Ishikawa (cell line): ENCODE measurements around the gene TPCN2.

Source experiments
- CEBPB ChIP-seq: IDR thresholded peaks from 2 replicates; pipeline ENCODE4 v1.6.1; 2012
- CREB1 ChIP-seq: IDR thresholded peaks from 2 replicates; pipeline ENCODE4 v1.6.1; 2012; ENCODE audit warnings: low read depth
- EGR1 ChIP-seq: IDR thresholded peaks from 2 replicates; pipeline ENCODE4 v1.6.1; 2012
- EP300 ChIP-seq: IDR thresholded peaks from 2 replicates; pipeline ENCODE4 v1.6.1; 2012; ENCODE audit warnings: borderline replicate concordance
- FOXM1 ChIP-seq: IDR thresholded peaks from 2 replicates; pipeline ENCODE4 v1.6.1; 2012; ENCODE audit warnings: low read depth, borderline replicate concordance
- NFIC ChIP-seq: IDR thresholded peaks from 2 replicates; pipeline ENCODE4 v1.6.1; 2012
- RAD21 ChIP-seq: IDR thresholded peaks from 2 replicates; pipeline ENCODE4 v1.6.1; 2012; ENCODE audit warnings: low read depth
- TAF1 ChIP-seq: IDR thresholded peaks from 2 replicates; pipeline ENCODE4 v1.6.1; 2012; ENCODE audit warnings: low read depth, mild to moderate bottlenecking
- TCF12 ChIP-seq: IDR thresholded peaks from 2 replicates; pipeline ENCODE4 v1.6.1; 2012; ENCODE audit warnings: low read depth
- TEAD4 ChIP-seq: IDR thresholded peaks from 2 replicates; pipeline ENCODE4 v1.6.1; 2012
- YY1 ChIP-seq: IDR thresholded peaks from 2 replicates; pipeline ENCODE4 v1.6.1; 2012; ENCODE audit warnings: low read depth
- ZBTB7A ChIP-seq: IDR thresholded peaks from 2 replicates; pipeline ENCODE4 v1.6.1; 2012; ENCODE audit warnings: low read depth
- TF ChIP-seq, protein P1 (sequence below): IDR thresholded peaks from 2 replicates; pipeline ENCODE4 v1.6.1; 2012; ENCODE audit warnings: low read depth, mild to moderate bottlenecking
- TF ChIP-seq, protein P2 (sequence below): IDR thresholded peaks from 2 replicates; pipeline ENCODE4 v1.6.1; 2012
- TF ChIP-seq, protein P3 (sequence below): IDR thresholded peaks from 2 replicates; pipeline ENCODE4 v1.6.1; 2012

The TPCN2 gene

DNA sequence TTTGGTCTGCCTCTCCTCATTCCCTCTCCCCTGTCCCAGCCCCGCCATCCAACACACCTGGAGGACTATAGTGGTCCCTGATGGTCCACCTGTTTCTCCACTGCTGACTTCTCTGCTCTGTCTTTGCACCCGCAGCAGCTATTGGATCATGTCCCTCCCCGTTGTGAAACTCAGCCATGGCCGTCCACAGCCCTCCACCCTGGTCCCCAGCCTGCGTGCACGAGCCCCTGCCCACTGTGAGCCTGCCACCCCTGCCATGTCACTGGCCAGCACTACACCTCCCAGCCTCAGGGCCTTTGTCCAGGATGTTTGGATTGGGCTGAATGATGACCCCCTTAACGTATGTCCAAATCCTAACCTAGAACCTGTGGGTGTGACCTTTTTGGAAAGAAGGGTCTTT, 59.3 kb downstream of the TPCN2 start:
- TF ChIP-seq FOXM1 = no peak
- TF ChIP-seq NFIC = no peak
- TF ChIP-seq TEAD4 = no peak
- no peak for TF ChIP-seq TCF12
- TF ChIP-seq, protein P1, sequence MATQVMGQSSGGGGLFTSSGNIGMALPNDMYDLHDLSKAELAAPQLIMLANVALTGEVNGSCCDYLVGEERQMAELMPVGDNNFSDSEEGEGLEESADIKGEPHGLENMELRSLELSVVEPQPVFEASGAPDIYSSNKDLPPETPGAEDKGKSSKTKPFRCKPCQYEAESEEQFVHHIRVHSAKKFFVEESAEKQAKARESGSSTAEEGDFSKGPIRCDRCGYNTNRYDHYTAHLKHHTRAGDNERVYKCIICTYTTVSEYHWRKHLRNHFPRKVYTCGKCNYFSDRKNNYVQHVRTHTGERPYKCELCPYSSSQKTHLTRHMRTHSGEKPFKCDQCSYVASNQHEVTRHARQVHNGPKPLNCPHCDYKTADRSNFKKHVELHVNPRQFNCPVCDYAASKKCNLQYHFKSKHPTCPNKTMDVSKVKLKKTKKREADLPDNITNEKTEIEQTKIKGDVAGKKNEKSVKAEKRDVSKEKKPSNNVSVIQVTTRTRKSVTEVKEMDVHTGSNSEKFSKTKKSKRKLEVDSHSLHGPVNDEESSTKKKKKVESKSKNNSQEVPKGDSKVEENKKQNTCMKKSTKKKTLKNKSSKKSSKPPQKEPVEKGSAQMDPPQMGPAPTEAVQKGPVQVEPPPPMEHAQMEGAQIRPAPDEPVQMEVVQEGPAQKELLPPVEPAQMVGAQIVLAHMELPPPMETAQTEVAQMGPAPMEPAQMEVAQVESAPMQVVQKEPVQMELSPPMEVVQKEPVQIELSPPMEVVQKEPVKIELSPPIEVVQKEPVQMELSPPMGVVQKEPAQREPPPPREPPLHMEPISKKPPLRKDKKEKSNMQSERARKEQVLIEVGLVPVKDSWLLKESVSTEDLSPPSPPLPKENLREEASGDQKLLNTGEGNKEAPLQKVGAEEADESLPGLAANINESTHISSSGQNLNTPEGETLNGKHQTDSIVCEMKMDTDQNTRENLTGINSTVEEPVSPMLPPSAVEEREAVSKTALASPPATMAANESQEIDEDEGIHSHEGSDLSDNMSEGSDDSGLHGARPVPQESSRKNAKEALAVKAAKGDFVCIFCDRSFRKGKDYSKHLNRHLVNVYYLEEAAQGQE = no peak
- TF ChIP-seq YY1 = no peak
- TF ChIP-seq ZBTB7A = no peak
- TF ChIP-seq CREB1 = no peak
- no peak for TF ChIP-seq TAF1
- no peak for TF ChIP-seq CEBPB
- TF ChIP-seq, protein P2, sequence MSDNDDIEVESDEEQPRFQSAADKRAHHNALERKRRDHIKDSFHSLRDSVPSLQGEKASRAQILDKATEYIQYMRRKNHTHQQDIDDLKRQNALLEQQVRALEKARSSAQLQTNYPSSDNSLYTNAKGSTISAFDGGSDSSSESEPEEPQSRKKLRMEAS = no peak
- TF ChIP-seq EGR1 = no peak
- no peak for TF ChIP-seq RAD21
- TF ChIP-seq, protein P3, sequence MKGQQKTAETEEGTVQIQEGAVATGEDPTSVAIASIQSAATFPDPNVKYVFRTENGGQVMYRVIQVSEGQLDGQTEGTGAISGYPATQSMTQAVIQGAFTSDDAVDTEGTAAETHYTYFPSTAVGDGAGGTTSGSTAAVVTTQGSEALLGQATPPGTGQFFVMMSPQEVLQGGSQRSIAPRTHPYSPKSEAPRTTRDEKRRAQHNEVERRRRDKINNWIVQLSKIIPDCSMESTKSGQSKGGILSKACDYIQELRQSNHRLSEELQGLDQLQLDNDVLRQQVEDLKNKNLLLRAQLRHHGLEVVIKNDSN = no peak
- no peak for TF ChIP-seq EP300

- no peak for TF ChIP-seq FOXM1
- TF ChIP-seq, protein P2 = no peak
- TF ChIP-seq, protein P3 = no peak
- no peak for TF ChIP-seq CEBPB
- TF ChIP-seq YY1 = no peak
- TF ChIP-seq EP300 = no peak
- TF ChIP-seq RAD21 = no peak
- TF ChIP-seq, protein P1 = no peak
- no peak for TF ChIP-seq CREB1
- no peak for TF ChIP-seq NFIC
- no peak for TF ChIP-seq TEAD4
- TF ChIP-seq TCF12 = no peak
- no peak for TF ChIP-seq TAF1
Measured at GRCh38 chr11:69108559-69108958, 59.8 kb downstream of the TPCN2 start.

DNA sequence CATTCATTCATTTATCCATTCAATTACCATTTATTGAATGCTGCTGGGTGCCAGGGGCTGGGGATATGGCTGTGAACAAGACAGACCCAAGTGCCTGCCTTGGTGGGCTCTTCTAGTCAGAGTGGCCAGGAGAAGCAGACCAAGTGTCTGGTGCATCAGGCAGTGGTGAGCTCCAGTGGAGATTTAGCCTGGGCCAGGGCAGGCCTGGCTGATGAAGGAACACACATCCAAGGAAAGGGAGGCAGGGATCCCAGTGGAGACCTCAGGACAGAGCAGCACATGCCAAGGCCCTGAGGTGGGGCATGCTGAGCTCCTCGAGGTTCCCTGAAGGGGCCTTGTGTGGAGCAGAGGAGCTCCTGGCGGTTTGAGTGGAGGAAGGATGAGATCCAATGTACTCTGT, 60.4 kb downstream of the TPCN2 start:
- TF ChIP-seq YY1 (no peak), TCF12 (no peak), TAF1 (no peak), RAD21 (no peak), FOXM1 (no peak)
- TF ChIP-seq, protein P2 = no peak

GRCh38 chr11:69110451-69110850, 61.7 kb downstream of the TPCN2 start:
- TF ChIP-seq, protein P2 = no peak
- TF ChIP-seq, protein P3 = no peak
- TF ChIP-seq FOXM1 (no peak), ZBTB7A (no peak), TCF12 (no peak), CREB1 (no peak), NFIC (no peak), CEBPB (no peak), EP300 (no peak), EGR1 (no peak), TEAD4 (no peak), RAD21 (no peak)
- TF ChIP-seq, protein P1 = no peak
